T-cell (primary cell): Measurements from ENCODE around the gene CELF3. TPM values are rescaled to one million over a fixed set of nuclear protein-coding genes. Genes with fewer than 3 reads are reported as not detected.

Experiments used
- ATAC-seq, 4 experiments: fragments of 200-7000 bp in 3 of 4; fragments of 150-1000 bp in 1 of 4; cut with Tn5 transposase; replicated peaks in 1 of 4; 1 replicate in 3 of 4; 2 replicates in 1 of 4; pipeline ENCODE4 v1.10.0; 2021; ENCODE audit warnings: moderate library complexity in 3 of 4, mild to moderate bottlenecking in 2 of 4, moderate number of reproducible peaks in 1 of 4
- CTCF ChIA-PET, 2 donors: fragments of 300-600 bp; sonication (Branson Sonifier 250); formaldehyde crosslinking; loops; one replicate each; lab custom pipeline; 2022; ENCODE audit warnings: antibody characterized with exemption in 2 of 2; lab: Charles Lee
- POLR2A ChIA-PET, 2 donors: fragments of 300-600 bp; sonication (Branson Sonifier 250); formaldehyde crosslinking; loops; one replicate each; lab custom pipeline; 2022; ENCODE audit warnings: antibody characterized with exemption in 2 of 2; lab: Charles Lee
- DNase-seq, 35 experiments: peaks; one replicate each; pipeline versions ENCODE4 v3.0.0 to v3.0.0-alpha.2; 2013 to 2023
- H3K27ac ChIP-seq: one replicate; pipeline ENCODE4 v1.5.1; 2013; ENCODE audit warnings: low read length
- H3K27me3 ChIP-seq, 2 experiments: replicated peaks in 1 of 2; 1 replicate in 1 of 2; 2 replicates in 1 of 2; pipeline versions ENCODE4 v1.6.1 to v1.7.0; 2013; ENCODE audit warnings: low read length in 1 of 2, mixed read lengths in 1 of 2; ENCODE audit not compliant: control insufficient read depth in 2 of 2, insufficient read depth in 2 of 2; ENCODE audit errors: extremely low read depth in 1 of 2
- H3K36me3 ChIP-seq, 2 donors: 1 replicate in 1 of 2; 2 replicates in 1 of 2; pipeline versions ENCODE4 v1.6.1 to v1.7.0; 2013; ENCODE audit warnings: low read length in 1 of 2; ENCODE audit not compliant: control insufficient read depth in 2 of 2, insufficient read depth in 1 of 2; ENCODE audit errors: extremely low read depth in 1 of 2
- H3K4me1 ChIP-seq, 2 experiments: 1 replicate in 1 of 2; 2 replicates in 1 of 2; pipeline versions ENCODE4 v1.6.1 to v1.7.0; 2013; ENCODE audit warnings: low read length in 2 of 2, mixed read lengths in 1 of 2; ENCODE audit not compliant: insufficient read depth in 2 of 2, control insufficient read depth in 1 of 2; ENCODE audit errors: extremely low read depth in 1 of 2
- H3K4me3 ChIP-seq, 2 donors: 1 replicate in 1 of 2; 2 replicates in 1 of 2; pipeline versions ENCODE4 v1.5.1 to v1.7.0; 2013; ENCODE audit warnings: mild to moderate bottlenecking in 2 of 2, low read length in 1 of 2, moderate library complexity in 1 of 2; ENCODE audit not compliant: control insufficient read depth in 1 of 2; ENCODE audit errors: extremely low read depth in 1 of 2
- H3K9me3 ChIP-seq: 2 replicates; pipeline ENCODE4 v1.7.0; 2013
- H3K27ac Mint-ChIP-seq, 2 donors: one replicate each; pipeline ENCODE4 v1.8.0; 2020 to 2021; ENCODE audit warnings: mild to moderate bottlenecking in 2 of 2, mixed read lengths in 2 of 2
- H3K27me3 Mint-ChIP-seq, 2 donors: one replicate each; pipeline ENCODE4 v1.8.0; 2021 to 2022; ENCODE audit warnings: mixed read lengths in 2 of 2
- H3K36me3 Mint-ChIP-seq: one replicate; pipeline ENCODE4 v1.8.0; 2021; ENCODE audit warnings: mixed read lengths
- H3K4me1 Mint-ChIP-seq, 3 donors: one replicate each; pipeline ENCODE4 v1.8.0; 2020 to 2022; ENCODE audit warnings: mixed read lengths in 3 of 3, mild to moderate bottlenecking in 1 of 3
- H3K4me3 Mint-ChIP-seq, 3 donors: one replicate each; pipeline ENCODE4 v1.8.0; 2020 to 2022; ENCODE audit warnings: mild to moderate bottlenecking in 3 of 3, mixed read lengths in 3 of 3, moderate library complexity in 3 of 3
- H3K9me3 Mint-ChIP-seq, 3 donors: one replicate each; pipeline ENCODE4 v1.8.0; 2020 to 2022; ENCODE audit warnings: mixed read lengths in 3 of 3
- WGBS: methylation state at CpG from one replicate; pipeline ENCODE4 v1.1.5; 2013; ENCODE audit warnings: missing lambda C conversion rate; ENCODE audit not compliant: insufficient coverage; 5-methylcytosine and 5-hydroxymethylcytosine counted together
- total RNA-seq, 35 experiments: library from RNA in 6 of 35; stranded (reverse) in 6 of 35; fragments of 120-200 nt in 1 of 35; gene quantifications; one replicate each; pipeline versions ENCODE4 v1.2.1 to v1.2.4 and lab custom pipeline; 2013 to 2026

Gene CELF3
- total RNA-seq, 5 donors from 2014 or later (not counting 1 experiment from before 2014, with no cell fraction given) = not detected

DNA sequence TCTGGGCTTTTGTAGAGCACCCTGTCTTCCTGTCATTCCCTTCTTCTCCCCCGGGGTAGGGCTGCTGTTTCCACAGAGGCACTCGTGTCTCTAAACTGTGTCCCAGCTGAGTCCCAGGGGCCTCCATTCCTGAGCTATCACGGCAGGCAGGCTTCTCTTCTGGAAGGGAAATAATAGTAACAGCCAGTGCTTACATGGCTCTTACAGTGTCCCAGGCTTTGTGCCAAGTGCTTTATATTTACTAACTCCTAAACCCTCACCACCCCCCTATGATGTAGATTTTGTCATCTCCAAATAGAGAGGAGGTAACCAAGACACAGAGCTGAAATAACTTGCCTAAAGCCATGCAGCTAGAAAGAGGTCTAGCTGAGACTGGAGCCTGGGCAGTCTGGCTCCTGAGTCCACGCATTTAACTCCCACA lies 1.4 kb upstream of the CELF3 start:
- Mint-ChIP-seq H3K27ac (no peak overlapping the region), H3K4me1 (peaks cover 31 to 42% (median 34%) of the 10 kb centered on the region in 3 donors), H3K36me3 (no peaks in the 10 kb centered on the region), H3K4me3 (peak overlapping the region in 1 of 3 donors; percentile 31), H3K27me3 (peaks cover 52 to 70% of the 10 kb centered on the region in 2 donors), H3K9me3 (no peaks in the 10 kb centered on the region)
- POLR2A ChIA-PET = interaction anchor here in 1 of 2 donors (0.5 to 0.6 kb wide), 2 partner anchors 44 to 77 kb away, joined by 3 to 4 read pairs; no protein-coding TSS in a partner anchor
- CTCF ChIA-PET = interaction anchor here in 1 of 2 donors (0.5 kb wide), 1 partner anchor 116 kb away, joined by 4 read pairs; no protein-coding TSS in a partner anchor
- no peaks in the 10 kb centered on the region for H3K36me3 ChIP-seq
- no peak overlapping the region for H3K4me3 ChIP-seq
- no CpG with 5 or more reads among the region's 4 CpGs for WGBS
- no peaks in the 10 kb centered on the region for H3K9me3 ChIP-seq
- peaks cover 8 to 62% of the 10 kb centered on the region in 2 experiments for H3K27me3 ChIP-seq
- H3K4me1 ChIP-seq = peaks cover 0 to 29% of the 10 kb centered on the region in 2 experiments
- no peak overlapping the region for H3K27ac ChIP-seq
- DNase-seq (no peak), ATAC-seq (no peak)

DNA sequence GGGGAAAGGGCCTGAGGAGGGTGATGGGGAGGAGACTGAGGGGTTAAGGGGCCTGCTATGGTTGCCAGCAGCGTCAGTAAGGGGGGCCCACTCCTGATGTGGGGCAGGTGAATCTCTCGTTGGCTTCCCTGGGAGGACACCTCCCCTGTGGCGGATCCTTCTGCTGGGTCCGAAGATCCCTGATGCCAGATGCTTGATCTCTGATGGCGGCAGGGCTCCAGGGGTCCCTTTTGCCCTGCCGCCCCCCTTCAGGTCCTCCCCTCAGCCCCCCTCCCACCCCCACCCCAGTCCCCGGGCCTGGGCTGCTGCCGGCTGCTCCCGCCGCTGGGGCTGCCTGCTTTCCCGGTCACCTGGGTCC lies 219 bp downstream of the CELF3 start:
- WGBS = 10% methylated on average over 3 of the region's 11 CpGs
- ATAC-seq (no peak), DNase-seq (no peak)
- peaks cover 0 to 21% of the 10 kb centered on the region in 2 experiments for H3K4me1 ChIP-seq
- H3K27me3 ChIP-seq = peaks cover 8 to 63% of the 10 kb centered on the region in 2 experiments
- no peaks in the 10 kb centered on the region for H3K9me3 ChIP-seq
- Mint-ChIP-seq H3K36me3 (no peaks in the 10 kb centered on the region), H3K27me3 (peaks cover 56 to 77% of the 10 kb centered on the region in 2 donors), H3K9me3 (no peaks in the 10 kb centered on the region), H3K27ac (no peak overlapping the region), H3K4me3 (no peak overlapping the region), H3K4me1 (peaks cover 23 to 34% (median 26%) of the 10 kb centered on the region in 3 donors)
- no peaks in the 10 kb centered on the region for H3K36me3 ChIP-seq
- ChIA-PET POLR2A (interaction anchor here in 1 of 2 donors (0.5 kb wide), 1 partner anchor 462 kb away, joined by 7 read pairs; the partner anchor contains the start of gene PSMD4), CTCF (no interaction called here)
- no peak overlapping the region for H3K27ac ChIP-seq
- no peak overlapping the region for H3K4me3 ChIP-seq

DNA sequence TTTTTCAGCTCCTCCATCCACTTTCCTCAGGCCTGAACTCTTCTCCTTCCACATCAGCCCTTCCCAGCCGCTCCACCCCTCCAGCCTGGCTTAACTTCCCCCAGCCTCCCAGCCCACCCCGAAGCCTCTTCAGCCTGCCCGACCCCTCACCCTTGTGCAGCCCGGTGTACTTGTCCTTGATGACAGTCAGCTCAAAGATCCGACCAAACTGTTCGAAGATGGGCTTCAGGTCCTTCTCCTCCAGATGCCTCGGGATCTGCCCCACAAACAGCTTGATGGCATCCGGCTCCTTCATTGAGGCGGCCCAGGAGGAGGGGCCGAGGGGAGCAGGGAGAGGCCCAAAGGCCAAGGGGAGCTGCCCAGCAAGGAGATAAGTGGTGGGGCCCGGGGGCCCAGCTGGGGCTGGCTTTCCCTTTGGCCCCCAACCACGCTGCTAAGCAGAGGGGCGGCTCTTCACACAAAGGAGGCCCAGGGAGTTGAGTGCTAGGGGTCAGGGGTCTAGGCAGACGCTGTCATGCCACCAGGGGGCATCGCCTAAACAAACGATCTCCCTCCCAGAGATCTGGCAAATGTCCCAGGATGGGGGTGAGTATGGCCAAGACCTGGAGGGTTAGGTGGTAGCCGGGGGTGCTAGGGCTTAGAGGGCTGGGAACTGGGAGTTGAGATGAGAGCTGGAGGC lies 738 bp downstream of the CELF3 start:
- peaks cover 8 to 68% of the 10 kb centered on the region in 2 experiments for H3K27me3 ChIP-seq
- H3K9me3 Mint-ChIP-seq = no peaks in the 10 kb centered on the region
- peaks cover 56 to 77% of the 10 kb centered on the region in 2 donors for H3K27me3 Mint-ChIP-seq
- H3K4me1 Mint-ChIP-seq = peaks cover 20 to 29% (median 22%) of the 10 kb centered on the region in 3 donors
- ChIA-PET CTCF (no interaction called here), POLR2A (interaction anchor here in 1 of 2 donors (0.5 kb wide), 1 partner anchor 461 kb away, joined by 7 read pairs; the partner anchor contains the start of gene PSMD4)
- ATAC-seq = no peak
- H3K9me3 ChIP-seq = no peaks in the 10 kb centered on the region
- WGBS = 68% methylated on average over 11 of the region's 17 CpGs
- no peak overlapping the region for H3K4me3 Mint-ChIP-seq
- DNase-seq = no peak
- H3K27ac Mint-ChIP-seq = no peak overlapping the region
- no peak overlapping the region for H3K4me3 ChIP-seq
- peaks cover 0 to 18% of the 10 kb centered on the region in 2 experiments for H3K4me1 ChIP-seq
- H3K36me3 ChIP-seq = no peaks in the 10 kb centered on the region
- H3K27ac ChIP-seq = no peak overlapping the region
- H3K36me3 Mint-ChIP-seq = no peaks in the 10 kb centered on the region

DNA sequence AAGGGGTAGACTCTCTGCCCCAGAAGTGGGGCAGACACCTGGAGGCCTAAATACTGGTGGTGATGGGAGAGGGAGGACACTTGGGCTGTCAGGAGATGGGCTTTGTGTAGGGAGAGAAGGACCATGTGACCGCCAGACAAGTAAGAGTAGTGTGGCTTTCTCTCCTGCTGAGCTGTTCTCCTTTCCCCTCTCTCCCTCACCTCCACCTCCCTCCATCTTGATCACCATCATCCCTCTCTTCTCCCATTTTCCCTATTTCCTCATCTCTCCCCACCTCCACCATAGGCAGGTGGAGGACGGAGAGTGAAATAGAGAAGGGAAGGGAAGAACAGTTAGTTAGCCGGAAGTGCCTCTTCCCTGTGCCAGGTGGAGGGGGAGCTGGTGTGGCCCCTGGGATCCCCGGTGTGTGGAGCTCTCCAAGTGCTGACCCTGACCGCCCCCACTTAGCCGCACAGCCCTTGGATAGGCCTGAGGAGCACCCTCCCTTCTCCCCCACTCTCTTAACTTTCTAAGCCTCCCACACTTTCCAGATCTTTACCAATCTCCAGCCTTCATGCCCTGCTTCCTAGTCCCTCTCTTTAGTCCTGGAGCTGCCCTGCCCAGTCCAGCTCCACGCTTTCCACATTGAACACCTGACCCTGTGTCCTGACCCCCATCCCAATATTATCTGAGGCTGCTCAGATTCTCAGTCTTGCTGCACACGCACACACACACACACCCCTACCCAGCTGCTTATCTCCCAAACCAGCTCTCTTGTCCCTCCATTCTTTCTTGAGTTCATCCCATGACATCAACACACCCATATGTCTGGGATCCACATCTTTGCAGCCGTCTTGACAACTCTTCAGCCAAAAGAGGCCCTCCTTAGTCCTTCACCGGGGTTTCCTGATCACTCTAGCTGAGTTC lies 1.5 kb downstream of the CELF3 start:
- no peaks in the 10 kb centered on the region for H3K36me3 Mint-ChIP-seq
- no peak for DNase-seq
- H3K4me1 Mint-ChIP-seq = peaks cover 13 to 21% (median 14%) of the 10 kb centered on the region in 3 donors
- WGBS = 79% methylated on average over 4 of the region's 10 CpGs
- ATAC-seq = no peak
- Histone ChIP-seq H3K4me3 (no peak overlapping the region), H3K27me3 (peaks cover 8 to 68% of the 10 kb centered on the region in 2 experiments), H3K4me1 (peaks cover 0 to 13% of the 10 kb centered on the region in 2 experiments), H3K27ac (no peak overlapping the region), H3K36me3 (no peaks in the 10 kb centered on the region), H3K9me3 (no peaks in the 10 kb centered on the region)
- H3K9me3 Mint-ChIP-seq = no peaks in the 10 kb centered on the region
- CTCF ChIA-PET = no interaction called here
- H3K4me3 Mint-ChIP-seq = no peak overlapping the region
- POLR2A ChIA-PET = no interaction called here
- H3K27me3 Mint-ChIP-seq = peaks cover 56 to 72% of the 10 kb centered on the region in 2 donors
- no peak overlapping the region for H3K27ac Mint-ChIP-seq

DNA sequence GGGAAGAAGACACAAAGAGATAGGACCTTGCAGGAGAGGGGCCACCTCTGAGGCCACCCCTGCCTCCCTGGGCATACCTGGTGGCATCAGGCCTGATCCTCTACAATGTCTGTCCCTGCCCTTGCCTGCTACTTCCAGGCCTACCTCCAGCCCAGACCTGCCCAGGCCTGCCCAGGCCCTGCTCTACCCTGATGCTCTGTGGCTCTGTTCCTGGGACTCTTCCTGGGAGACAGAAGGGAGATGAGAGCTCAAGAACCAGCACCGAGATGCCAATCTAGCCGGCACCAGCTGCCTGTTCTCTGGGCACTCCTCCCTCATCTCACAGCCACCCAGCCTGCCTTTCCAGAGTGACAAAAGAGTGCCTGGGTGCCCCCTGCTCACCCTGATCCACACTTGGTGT lies 2.7 kb downstream of the CELF3 start:
- Mint-ChIP-seq H3K4me3 (no peak overlapping the region), H3K27me3 (peaks cover 51 to 65% of the 10 kb centered on the region in 2 donors), H3K36me3 (no peaks in the 10 kb centered on the region), H3K27ac (no peak overlapping the region), H3K4me1 (peaks cover 11 to 19% (median 13%) of the 10 kb centered on the region in 3 donors), H3K9me3 (no peaks in the 10 kb centered on the region)
- DNase-seq (no peak), ATAC-seq (no peak)
- no peaks in the 10 kb centered on the region for H3K36me3 ChIP-seq
- H3K4me3 ChIP-seq = no peak overlapping the region
- H3K4me1 ChIP-seq = peaks cover 0 to 13% of the 10 kb centered on the region in 2 experiments
- peaks cover 5 to 68% of the 10 kb centered on the region in 2 experiments for H3K27me3 ChIP-seq
- ChIA-PET POLR2A (no interaction called here), CTCF (no interaction called here)
- no peak overlapping the region for H3K27ac ChIP-seq
- H3K9me3 ChIP-seq = no peaks in the 10 kb centered on the region
- 88% methylated on average over 2 of the region's 2 CpGs for whole genome bisulfite sequencing

DNA sequence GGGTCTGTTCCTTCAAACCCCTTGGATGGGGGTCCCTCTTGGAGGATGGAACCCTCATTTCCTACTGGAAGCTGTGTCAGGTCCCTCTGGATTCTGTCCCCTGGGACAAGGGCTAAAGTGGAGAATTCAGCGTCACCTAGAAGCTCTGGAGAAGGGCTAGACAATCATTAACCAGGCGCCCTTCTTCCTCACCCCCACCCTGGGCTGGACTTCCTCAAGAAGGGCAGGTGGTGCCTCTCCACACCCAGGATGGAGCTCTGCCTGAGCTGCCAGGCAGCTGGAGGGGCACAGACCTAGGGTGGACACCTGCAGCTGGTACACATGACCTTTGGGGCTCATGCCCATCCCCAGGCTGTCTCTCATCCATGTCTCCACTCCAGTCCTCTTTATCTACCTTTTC lies 3.6 kb downstream of the CELF3 start:
- Mint-ChIP-seq H3K4me1 (peaks cover 11 to 14% (median 13%) of the 10 kb centered on the region in 3 donors), H3K9me3 (no peaks in the 10 kb centered on the region), H3K27ac (no peak overlapping the region), H3K4me3 (no peak overlapping the region), H3K36me3 (no peaks in the 10 kb centered on the region), H3K27me3 (peaks cover 43 to 57% of the 10 kb centered on the region in 2 donors)
- ATAC-seq (no peak), DNase-seq (no peak)
- ChIA-PET CTCF (no interaction called here), POLR2A (no interaction called here)
- WGBS = no CpG with 5 or more reads among the region's 2 CpGs
- H3K4me3 ChIP-seq = no peak overlapping the region
- peaks cover 0 to 13% of the 10 kb centered on the region in 2 experiments for H3K4me1 ChIP-seq
- no peak overlapping the region for H3K27ac ChIP-seq
- H3K9me3 ChIP-seq = no peaks in the 10 kb centered on the region
- H3K36me3 ChIP-seq = no peaks in the 10 kb centered on the region
- peaks cover 5 to 65% of the 10 kb centered on the region in 2 experiments for H3K27me3 ChIP-seq
